ENCODE results near the gene SMDT1.
A peak's percentile ranks its signal among the peaks of the same experiment; 100 is the strongest.

The SMDT1 gene

GRCh38 chr22:42079319-42080251, at the start of gene SMDT1:
TSS of gene SMDT1 (plus strand) at chr22:42079700. CDS start at chr22:42079769, 69 bp downstream.
- no peak for TF ChIP-seq CTCF (conservative IDR thresholded peaks at IDR 0.05; ENCODE audit: low read length)
- DNase-seq (ENCODE audit: low read depth) = peak; percentile 98
- peak within 1 kb of the TSS; percentile 89 for H3K4me3 ChIP-seq (ENCODE audit: low read length)

GRCh38 chr22:42033263-42034181, 46.0 kb upstream of the SMDT1 start:
- no peak for DNase-seq (ENCODE audit: low read depth)
- no peak for TF ChIP-seq CTCF (conservative IDR thresholded peaks at IDR 0.05; ENCODE audit: low read length)
- no peak overlapping the region for H3K4me3 ChIP-seq (ENCODE audit: low read length)

GRCh38 chr22:42035256-42035655, 44.2 kb upstream of the SMDT1 start:
- no peak for DNase-seq (ENCODE audit: low read depth)
- no peak overlapping the region for H3K4me3 ChIP-seq (ENCODE audit: low read length)
- no peak for TF ChIP-seq CTCF (conservative IDR thresholded peaks at IDR 0.05; ENCODE audit: low read length)

GRCh38 chr22:42039271-42039670, 40.2 kb upstream of the SMDT1 start:
- TF ChIP-seq CTCF (conservative IDR thresholded peaks at IDR 0.05; ENCODE audit: low read length) = no peak
- DNase-seq (ENCODE audit: low read depth) = peak; percentile 27
- no peak overlapping the region for H3K4me3 ChIP-seq (ENCODE audit: low read length)

- H3K4me3 ChIP-seq (ENCODE audit: low read length) = no peak overlapping the region
- no peak for DNase-seq (ENCODE audit: low read depth)
- no peak for TF ChIP-seq CTCF (conservative IDR thresholded peaks at IDR 0.05; ENCODE audit: low read length)
Observed at GRCh38 chr22:42041784-42042183, 37.7 kb upstream of the SMDT1 start.

DNA sequence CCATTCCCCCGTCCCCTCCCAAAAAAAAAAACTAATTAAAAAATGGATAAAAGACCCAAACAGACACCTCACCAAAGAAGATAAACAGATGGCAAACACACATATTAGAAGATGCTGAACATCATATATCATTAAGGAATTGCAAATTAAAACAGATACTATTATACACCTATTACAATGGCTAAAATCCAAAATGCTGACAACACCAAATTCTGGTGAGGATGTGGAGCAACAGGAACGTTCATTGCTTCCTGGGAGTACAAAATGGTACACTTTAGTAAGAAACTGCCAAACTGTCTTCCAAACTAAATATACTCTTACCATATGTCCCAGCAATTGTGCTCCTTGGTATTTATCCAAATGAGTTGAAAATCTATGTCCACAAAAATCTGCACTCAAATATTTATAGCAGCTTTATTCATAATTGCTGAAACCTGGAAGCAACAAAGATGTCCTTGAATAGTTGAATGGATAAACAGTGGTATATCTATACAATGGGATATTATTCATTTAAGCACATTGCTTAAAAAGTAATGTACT, 28.8 kb upstream of the SMDT1 start:
- H3K4me3 ChIP-seq (ENCODE audit: low read length) = no peak overlapping the region
- TF ChIP-seq CTCF (conservative IDR thresholded peaks at IDR 0.05; ENCODE audit: low read length) = no peak
- DNase-seq (ENCODE audit: low read depth) = no peak

Measured in AG10803 (cell line).